ENCODE results near the gene DEPDC7.
"Not testable (repeated sequence)": the region's sequence is repeated elsewhere in the genome, so short reads cannot be mapped to it uniquely, and the experiment has no call there.

DEPDC7 gene

GRCh38 chr11:33015621-33016551 lies at the start of gene DEPDC7:
TSS of gene DEPDC7 (plus strand) at chr11:33015878. CDS start at chr11:33015956, 78 bp downstream.
- TF ChIP-seq, protein P1, sequence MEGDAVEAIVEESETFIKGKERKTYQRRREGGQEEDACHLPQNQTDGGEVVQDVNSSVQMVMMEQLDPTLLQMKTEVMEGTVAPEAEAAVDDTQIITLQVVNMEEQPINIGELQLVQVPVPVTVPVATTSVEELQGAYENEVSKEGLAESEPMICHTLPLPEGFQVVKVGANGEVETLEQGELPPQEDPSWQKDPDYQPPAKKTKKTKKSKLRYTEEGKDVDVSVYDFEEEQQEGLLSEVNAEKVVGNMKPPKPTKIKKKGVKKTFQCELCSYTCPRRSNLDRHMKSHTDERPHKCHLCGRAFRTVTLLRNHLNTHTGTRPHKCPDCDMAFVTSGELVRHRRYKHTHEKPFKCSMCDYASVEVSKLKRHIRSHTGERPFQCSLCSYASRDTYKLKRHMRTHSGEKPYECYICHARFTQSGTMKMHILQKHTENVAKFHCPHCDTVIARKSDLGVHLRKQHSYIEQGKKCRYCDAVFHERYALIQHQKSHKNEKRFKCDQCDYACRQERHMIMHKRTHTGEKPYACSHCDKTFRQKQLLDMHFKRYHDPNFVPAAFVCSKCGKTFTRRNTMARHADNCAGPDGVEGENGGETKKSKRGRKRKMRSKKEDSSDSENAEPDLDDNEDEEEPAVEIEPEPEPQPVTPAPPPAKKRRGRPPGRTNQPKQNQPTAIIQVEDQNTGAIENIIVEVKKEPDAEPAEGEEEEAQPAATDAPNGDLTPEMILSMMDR (IDR thresholded peaks at IDR 0.05; ENCODE audit: extremely low read depth, insufficient read depth, missing control alignments): no peak
- peak; percentile 87 for DNase-seq (ENCODE audit: low spot score)
- in situ Hi-C loops (cut with MboI; ENCODE audit: low pct_unique_long_range_greater_than_20kb, low sequenced_read_pairs, unreplicated experiment): no loop called here

GRCh38 chr11:32968541-32968940 lies 47.1 kb upstream of the DEPDC7 start:
- TF ChIP-seq, protein P1 (IDR thresholded peaks at IDR 0.05; ENCODE audit: extremely low read depth, insufficient read depth, missing control alignments): no peak
- in situ Hi-C loops (cut with MboI; ENCODE audit: low pct_unique_long_range_greater_than_20kb, low sequenced_read_pairs, unreplicated experiment): loop anchor here (25.0 kb wide), 1 partner anchor 369 kb away; no protein-coding TSS in a partner anchor
- no peak for DNase-seq (ENCODE audit: low spot score)

GRCh38 chr11:32972233-32972632 lies 43.4 kb upstream of the DEPDC7 start:
- in situ Hi-C loops (cut with MboI; ENCODE audit: low pct_unique_long_range_greater_than_20kb, low sequenced_read_pairs, unreplicated experiment): loop anchor here (25.0 kb wide), 1 partner anchor 365 kb away; no protein-coding TSS in a partner anchor
- not testable (repeated sequence) for DNase-seq (ENCODE audit: low spot score)

DNA sequence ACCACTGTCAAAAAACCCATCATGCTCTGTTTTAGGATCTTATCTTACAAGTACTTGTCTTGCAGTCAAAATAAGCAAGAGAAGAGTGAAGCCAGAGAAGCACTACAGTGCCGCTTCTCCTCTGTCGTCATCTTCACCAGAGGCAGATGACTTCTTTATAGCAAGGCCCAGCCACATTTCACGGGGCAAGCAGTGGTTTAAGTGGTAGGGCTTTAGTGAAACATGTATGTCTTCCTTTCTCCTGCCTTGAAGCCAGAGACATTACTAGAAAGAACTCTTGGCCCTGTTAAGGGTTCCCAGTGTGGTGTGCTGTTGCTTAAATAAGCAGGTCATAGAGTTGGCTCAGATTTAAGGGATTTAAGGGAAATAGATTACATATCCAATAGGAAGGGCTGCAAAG lies 42.9 kb upstream of the DEPDC7 start:
- no peak for DNase-seq (ENCODE audit: low spot score)
- TF ChIP-seq, protein P1 (IDR thresholded peaks at IDR 0.05; ENCODE audit: extremely low read depth, insufficient read depth, missing control alignments): no peak
- in situ Hi-C loops (cut with MboI; ENCODE audit: low pct_unique_long_range_greater_than_20kb, low sequenced_read_pairs, unreplicated experiment): loop anchor here (25.0 kb wide), 1 partner anchor 365 kb away; no protein-coding TSS in a partner anchor

GRCh38 chr11:32982626-32983025 lies 33.1 kb upstream of the DEPDC7 start:
- in situ Hi-C loops (cut with MboI; ENCODE audit: low pct_unique_long_range_greater_than_20kb, low sequenced_read_pairs, unreplicated experiment): no loop called here
- no peak for DNase-seq (ENCODE audit: low spot score)
- TF ChIP-seq, protein P1 (IDR thresholded peaks at IDR 0.05; ENCODE audit: extremely low read depth, insufficient read depth, missing control alignments): no peak

DNA sequence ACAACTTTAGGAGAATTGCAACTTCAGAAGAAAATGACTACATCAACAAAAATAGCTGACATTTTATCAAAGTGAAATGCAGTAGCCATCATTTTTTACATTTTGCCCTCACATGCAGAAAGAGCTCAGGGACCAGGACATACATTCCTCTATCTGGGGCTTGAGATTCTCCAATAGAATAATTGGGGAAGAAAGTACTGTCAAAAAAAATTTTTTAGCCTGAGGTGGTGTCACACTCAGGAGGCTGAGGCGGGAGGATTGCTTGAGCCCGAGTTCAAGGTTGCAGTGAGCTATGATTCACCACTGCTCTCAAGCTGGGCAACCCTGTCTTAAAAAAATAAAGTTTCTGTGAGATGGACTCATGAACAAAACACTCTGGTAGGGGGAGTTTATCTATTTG lies 32.2 kb upstream of the DEPDC7 start:
- in situ Hi-C loops (cut with MboI; ENCODE audit: low pct_unique_long_range_greater_than_20kb, low sequenced_read_pairs, unreplicated experiment): no loop called here
- DNase-seq (ENCODE audit: low spot score): no peak
- TF ChIP-seq, protein P1 (IDR thresholded peaks at IDR 0.05; ENCODE audit: extremely low read depth, insufficient read depth, missing control alignments): no peak

DNA sequence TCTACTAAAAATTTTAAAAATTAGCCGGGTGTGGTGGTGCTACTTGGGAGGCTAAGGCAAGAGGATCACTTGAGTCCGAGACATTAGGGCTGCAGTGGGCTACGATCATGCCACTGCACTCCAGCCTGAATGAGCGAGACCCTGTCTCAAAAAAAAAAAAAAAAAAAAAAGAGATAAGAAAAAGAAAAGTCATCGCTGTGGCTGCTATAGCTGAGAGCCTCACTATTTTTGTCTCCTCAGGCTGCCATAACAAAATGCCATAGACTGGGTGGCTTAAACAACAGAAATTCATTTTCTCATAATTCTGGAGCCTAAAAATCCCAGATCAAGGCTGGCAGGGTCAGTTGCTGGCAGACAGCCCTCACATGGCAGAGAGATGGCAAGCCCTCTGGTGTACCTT lies 30.1 kb upstream of the DEPDC7 start:
- TF ChIP-seq, protein P1 (IDR thresholded peaks at IDR 0.05; ENCODE audit: extremely low read depth, insufficient read depth, missing control alignments): no peak
- in situ Hi-C loops (cut with MboI; ENCODE audit: low pct_unique_long_range_greater_than_20kb, low sequenced_read_pairs, unreplicated experiment): no loop called here
- no peak for DNase-seq (ENCODE audit: low spot score)

Data from GM13977 (cell line).